H9 (cell line): ENCODE measurements around the gene SLC12A8. TPM values are rescaled to one million over a fixed set of nuclear protein-coding genes. Genes with fewer than 3 reads are reported as not detected.

Experiments
- DNase-seq: peaks from one replicate; pipeline ENCODE4 v3.0.0-alpha.2; 2017
- H2AFZ ChIP-seq: one replicate; pipeline ENCODE4 v1.6.1; 2013; ENCODE audit warnings: mild to moderate bottlenecking, low read length, control low read depth, moderate library complexity
- H2AK5ac ChIP-seq: 2 replicates; pipeline ENCODE4 v1.6.1; 2013; ENCODE audit warnings: low read length, control low read depth, mixed read lengths; ENCODE audit not compliant: insufficient read length
- H2BK120ac ChIP-seq: one replicate; pipeline ENCODE4 v1.6.1; 2013; ENCODE audit warnings: low read depth, mild to moderate bottlenecking, low read length, control low read depth, inconsistent platforms; ENCODE audit not compliant: poor library complexity, severe bottlenecking
- H2BK12ac ChIP-seq: 2 replicates; pipeline ENCODE4 v1.6.1; 2013; ENCODE audit warnings: low read length, control low read depth, mixed read lengths, low read depth; ENCODE audit not compliant: insufficient read length
- H2BK15ac ChIP-seq: 2 replicates; pipeline ENCODE4 v1.6.1; 2013; ENCODE audit warnings: low read depth, low read length, control low read depth
- H2BK20ac ChIP-seq: one replicate; pipeline ENCODE4 v1.6.1; 2013; ENCODE audit warnings: low read depth, mild to moderate bottlenecking, low read length, control low read depth, inconsistent platforms; ENCODE audit not compliant: poor library complexity, severe bottlenecking
- H2BK5ac ChIP-seq: 2 replicates; pipeline ENCODE4 v1.6.1; 2013; ENCODE audit warnings: low read length, control low read depth, mixed read lengths; ENCODE audit not compliant: insufficient read length
- H3K14ac ChIP-seq: 2 replicates; pipeline ENCODE4 v1.6.1; 2013; ENCODE audit warnings: low read length, control low read depth; ENCODE audit not compliant: insufficient read depth
- H3K18ac ChIP-seq: 2 replicates; pipeline ENCODE4 v1.6.1; 2013; ENCODE audit warnings: low read depth, mild to moderate bottlenecking, mixed read lengths, low read length, control low read depth; ENCODE audit not compliant: insufficient read length
- H3K23ac ChIP-seq: 2 replicates; pipeline ENCODE4 v1.6.1; 2013; ENCODE audit warnings: low read length, control low read depth, mixed read lengths, low read depth; ENCODE audit not compliant: insufficient read length
- H3K23me2 ChIP-seq: 2 replicates; pipeline ENCODE4 v1.6.1; 2013; ENCODE audit warnings: low read depth, mild to moderate bottlenecking, mixed read lengths, low read length, control low read depth; ENCODE audit not compliant: insufficient read length, poor library complexity, severe bottlenecking
- H3K27ac ChIP-seq: 2 replicates; pipeline ENCODE4 v1.5.1; 2013; ENCODE audit warnings: low read length, control low read depth, mixed read lengths, low read depth; ENCODE audit not compliant: insufficient read length
- H3K27me3 ChIP-seq: 2 replicates; pipeline ENCODE4 v1.6.1; 2013; ENCODE audit warnings: low read length, control low read depth, inconsistent platforms; ENCODE audit not compliant: insufficient read depth
- H3K4ac ChIP-seq: 2 replicates; pipeline ENCODE4 v1.6.1; 2013; ENCODE audit warnings: low read depth, mild to moderate bottlenecking, control low read depth, inconsistent platforms, low read length, moderate library complexity
- H3K4me1 ChIP-seq: 2 replicates; pipeline ENCODE4 v1.6.1; 2013; ENCODE audit warnings: low read length, control low read depth, inconsistent platforms; ENCODE audit not compliant: insufficient read depth
- H3K4me2 ChIP-seq: 2 replicates; pipeline ENCODE4 v1.6.1; 2013; ENCODE audit warnings: low read length, control low read depth, mixed read lengths; ENCODE audit not compliant: insufficient read length, insufficient read depth
- H3K56ac ChIP-seq: 2 replicates; pipeline ENCODE4 v1.6.1; 2013; ENCODE audit warnings: low read depth, mild to moderate bottlenecking, mixed read lengths, low read length, control low read depth; ENCODE audit not compliant: insufficient read length
- H3K79me1 ChIP-seq: 2 replicates; pipeline ENCODE4 v1.6.1; 2013; ENCODE audit warnings: low read depth, mild to moderate bottlenecking, moderate library complexity, low read length, control low read depth, inconsistent platforms; ENCODE audit not compliant: insufficient read depth, poor library complexity, severe bottlenecking
- H3K79me2 ChIP-seq: 2 replicates; pipeline ENCODE4 v1.6.1; 2013; ENCODE audit warnings: low read length, control low read depth, inconsistent platforms; ENCODE audit not compliant: insufficient read depth
- H3K9ac ChIP-seq: 2 replicates; pipeline ENCODE4 v1.6.1; 2013; ENCODE audit warnings: low read length, control low read depth, mixed read lengths; ENCODE audit not compliant: insufficient read length; ENCODE audit errors: extremely low read depth
- H3K9me3 ChIP-seq: one replicate; pipeline ENCODE4 v1.6.1; 2013; ENCODE audit warnings: low read depth, low read length, inconsistent platforms; ENCODE audit not compliant: control insufficient read depth
- H3T11ph ChIP-seq: one replicate; pipeline ENCODE4 v1.6.1; 2013; ENCODE audit warnings: mild to moderate bottlenecking, low read length, control low read depth, inconsistent platforms
- H4K20me1 ChIP-seq: one replicate; pipeline ENCODE4 v1.6.1; 2013; ENCODE audit not compliant: control insufficient read depth, insufficient read length, insufficient read depth
- H4K5ac ChIP-seq: 2 replicates; pipeline ENCODE4 v1.6.1; 2013; ENCODE audit warnings: low read depth, mild to moderate bottlenecking, mixed read lengths, low read length, control low read depth; ENCODE audit not compliant: insufficient read length
- H4K8ac ChIP-seq: replicated peaks from 2 replicates; pipeline ENCODE4 v1.6.1; 2013; ENCODE audit warnings: low read length, control low read depth, mixed read lengths, low read depth; ENCODE audit not compliant: insufficient read length
- H4K91ac ChIP-seq: 2 replicates; pipeline ENCODE4 v1.6.1; 2013; ENCODE audit warnings: low read depth, mild to moderate bottlenecking, moderate library complexity, mixed read lengths, low read length, control low read depth; ENCODE audit not compliant: insufficient read length
- H3K27ac Mint-ChIP-seq, 3 experiments: 2 replicates in 2 of 3; 3 replicates in 1 of 3; pipeline ENCODE4 v1.8.0; 2020 to 2021; ENCODE audit warnings: mixed read lengths in 3 of 3, mild to moderate bottlenecking in 1 of 3, moderate library complexity in 1 of 3
- H3K27me3 Mint-ChIP-seq: 2 replicates; pipeline ENCODE4 v1.8.0; 2021; ENCODE audit warnings: low read depth, mild to moderate bottlenecking, moderate library complexity, mixed read lengths
- H3K36me3 Mint-ChIP-seq, 3 experiments: 2 replicates in 2 of 3; 3 replicates in 1 of 3; pipeline ENCODE4 v1.8.0; 2020 to 2021; ENCODE audit warnings: low read depth in 3 of 3, mixed read lengths in 3 of 3; ENCODE audit not compliant: insufficient read depth in 1 of 3
- H3K4me1 Mint-ChIP-seq, 2 experiments: 2 replicates each; pipeline ENCODE4 v1.8.0; 2020; ENCODE audit warnings: mixed read lengths in 2 of 2
- H3K4me3 Mint-ChIP-seq, 2 experiments: 2 replicates in 1 of 2; 3 replicates in 1 of 2; pipeline ENCODE4 v1.8.0; 2020 to 2021; ENCODE audit warnings: mild to moderate bottlenecking in 2 of 2, mixed read lengths in 2 of 2, moderate library complexity in 1 of 2
- H3K9me3 Mint-ChIP-seq, 2 experiments: 2 replicates in 1 of 2; 3 replicates in 1 of 2; pipeline ENCODE4 v1.8.0; 2020; ENCODE audit warnings: mild to moderate bottlenecking in 2 of 2, mixed read lengths in 2 of 2, moderate library complexity in 1 of 2
- WGBS: extraction: QIAGEN DNeasy Blood & Tissue Kit; methylation state at CpG from one replicate; pipeline ENCODE4 v1.1.7; 2013; ENCODE audit warnings: missing lambda C conversion rate, low lambda C conversion rate, mixed read lengths; ENCODE audit not compliant: insufficient read length; ENCODE audit errors: extremely low coverage; 5-methylcytosine and 5-hydroxymethylcytosine counted together
- total RNA-seq: library from RNA; stranded (reverse); gene quantifications from 2 replicates; pipeline ENCODE4 v1.2.1, GENCODE V29; 2021
- TF ChIP-seq, protein P1 (sequence below): fragments of 200-600 bp; sonication (generic); conservative IDR thresholded peaks from 3 replicates; pipeline ENCODE4 v1.8.0; 2021; ENCODE audit warnings: antibody characterized with exemption, mild to moderate bottlenecking

The SLC12A8 gene
- total RNA-seq, 1 experiment from 2014 or later = 8.2 TPM

DNA sequence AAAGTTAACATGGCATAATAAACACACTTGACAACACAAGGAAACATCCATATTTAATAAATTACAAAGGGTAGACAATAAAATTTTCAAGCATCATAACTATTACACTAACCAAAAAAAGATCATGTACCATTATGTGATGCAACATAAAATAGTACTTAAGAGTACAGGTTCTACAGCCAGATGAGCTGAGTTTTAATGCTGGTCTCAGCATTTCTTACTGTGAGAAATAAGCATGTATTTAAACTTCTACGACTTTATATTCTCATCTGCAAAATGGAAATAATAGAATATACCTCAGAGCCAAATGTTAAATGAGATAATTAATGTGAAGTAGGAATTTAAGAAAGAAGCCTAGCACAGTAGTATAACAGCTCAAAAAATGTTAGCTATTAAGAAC is 33.7 kb upstream of the SLC12A8 start:
- no peaks in the 10 kb centered on the region; a peak in 1 of 7 replicates for H3K36me3 Mint-ChIP-seq
- Histone ChIP-seq H3K56ac (no peak overlapping the region), H3K9ac (no peak overlapping the region), H4K20me1 (no peaks in the 10 kb centered on the region), H3K4ac (no peak overlapping the region), H2BK5ac (no peak overlapping the region), H3K9me3 (no peaks in the 10 kb centered on the region), H3K4me2 (no peak overlapping the region), H2BK15ac (no peak overlapping the region), H3K14ac (no peak overlapping the region), H4K8ac (no peak overlapping the region), H3K18ac (no peak overlapping the region), H3K4me1 (no peaks in the 10 kb centered on the region), H2BK20ac (no peak overlapping the region), H4K5ac (no peak overlapping the region), H3K23me2 (no peaks in the 10 kb centered on the region), H2BK120ac (no peak overlapping the region), H2AK5ac (no peak overlapping the region), H3T11ph (no peak overlapping the region), H4K91ac (no peak overlapping the region), H2BK12ac (no peak overlapping the region), H3K79me2 (no peaks in the 10 kb centered on the region), H3K27ac (no peak overlapping the region), H3K79me1 (no peaks in the 10 kb centered on the region), H3K23ac (no peak overlapping the region), H3K27me3 (no peaks in the 10 kb centered on the region), H2AFZ (no peak overlapping the region)
- no peak overlapping the region for H3K27ac Mint-ChIP-seq
- H3K4me3 Mint-ChIP-seq = no peak overlapping the region
- no peaks in the 10 kb centered on the region for H3K27me3 Mint-ChIP-seq
- no peaks in the 10 kb centered on the region for H3K4me1 Mint-ChIP-seq
- WGBS = no CpG with 5 or more reads among the region's 1 CpG
- no peaks in the 10 kb centered on the region for H3K9me3 Mint-ChIP-seq
- DNase-seq = no peak
- TF ChIP-seq, protein P1, sequence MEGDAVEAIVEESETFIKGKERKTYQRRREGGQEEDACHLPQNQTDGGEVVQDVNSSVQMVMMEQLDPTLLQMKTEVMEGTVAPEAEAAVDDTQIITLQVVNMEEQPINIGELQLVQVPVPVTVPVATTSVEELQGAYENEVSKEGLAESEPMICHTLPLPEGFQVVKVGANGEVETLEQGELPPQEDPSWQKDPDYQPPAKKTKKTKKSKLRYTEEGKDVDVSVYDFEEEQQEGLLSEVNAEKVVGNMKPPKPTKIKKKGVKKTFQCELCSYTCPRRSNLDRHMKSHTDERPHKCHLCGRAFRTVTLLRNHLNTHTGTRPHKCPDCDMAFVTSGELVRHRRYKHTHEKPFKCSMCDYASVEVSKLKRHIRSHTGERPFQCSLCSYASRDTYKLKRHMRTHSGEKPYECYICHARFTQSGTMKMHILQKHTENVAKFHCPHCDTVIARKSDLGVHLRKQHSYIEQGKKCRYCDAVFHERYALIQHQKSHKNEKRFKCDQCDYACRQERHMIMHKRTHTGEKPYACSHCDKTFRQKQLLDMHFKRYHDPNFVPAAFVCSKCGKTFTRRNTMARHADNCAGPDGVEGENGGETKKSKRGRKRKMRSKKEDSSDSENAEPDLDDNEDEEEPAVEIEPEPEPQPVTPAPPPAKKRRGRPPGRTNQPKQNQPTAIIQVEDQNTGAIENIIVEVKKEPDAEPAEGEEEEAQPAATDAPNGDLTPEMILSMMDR = no peak
